GM12872 (cell line): Measurements from ENCODE around the gene APOBEC3A.

Experiments used
- CTCF ChIP-seq: IDR thresholded peaks from 3 replicates; pipeline ENCODE4 v1.5.1; 2011; ENCODE audit warnings: low read depth, mild to moderate bottlenecking, low read length, moderate library complexity; ENCODE audit not compliant: insufficient read depth

APOBEC3A gene

GRCh38 chr22:38957046-38957770 is at the start of gene APOBEC3A:
TSS of gene APOBEC3A (plus strand) at chr22:38957609. CDS start at chr22:38957692, 83 bp downstream.
- no peak for TF ChIP-seq CTCF

- no peak for TF ChIP-seq CTCF
Measured at GRCh38 chr22:38907767-38908166, 49.6 kb upstream of the APOBEC3A start.

- no peak for TF ChIP-seq CTCF
Measured at GRCh38 chr22:38911434-38911833, 46.0 kb upstream of the APOBEC3A start.

GRCh38 chr22:38919631-38920190 is 37.7 kb upstream of the APOBEC3A start:
- no peak for TF ChIP-seq CTCF

DNA sequence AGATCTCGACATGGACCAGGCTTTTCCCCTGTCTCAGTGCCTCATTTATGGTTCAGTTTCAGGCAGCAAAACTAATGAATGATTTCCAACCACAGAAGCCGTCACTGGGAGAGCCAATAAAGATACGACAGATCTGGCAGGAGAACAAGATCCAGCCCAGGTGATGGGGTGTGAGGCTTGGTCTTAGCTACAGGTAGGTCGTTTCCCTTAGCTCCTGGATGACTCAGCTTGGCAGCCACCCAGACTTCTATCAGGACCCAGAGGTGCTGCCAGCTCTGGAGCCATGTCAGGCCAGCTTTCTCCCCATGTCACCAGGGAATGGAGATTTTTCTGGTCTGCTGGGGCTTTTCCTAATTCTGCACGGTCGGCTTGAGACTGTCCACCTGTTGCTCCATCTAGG is 36.3 kb upstream of the APOBEC3A start:
- TF ChIP-seq CTCF: no peak

- TF ChIP-seq CTCF: no peak
Measured at GRCh38 chr22:38921806-38922205, 35.6 kb upstream of the APOBEC3A start.

DNA sequence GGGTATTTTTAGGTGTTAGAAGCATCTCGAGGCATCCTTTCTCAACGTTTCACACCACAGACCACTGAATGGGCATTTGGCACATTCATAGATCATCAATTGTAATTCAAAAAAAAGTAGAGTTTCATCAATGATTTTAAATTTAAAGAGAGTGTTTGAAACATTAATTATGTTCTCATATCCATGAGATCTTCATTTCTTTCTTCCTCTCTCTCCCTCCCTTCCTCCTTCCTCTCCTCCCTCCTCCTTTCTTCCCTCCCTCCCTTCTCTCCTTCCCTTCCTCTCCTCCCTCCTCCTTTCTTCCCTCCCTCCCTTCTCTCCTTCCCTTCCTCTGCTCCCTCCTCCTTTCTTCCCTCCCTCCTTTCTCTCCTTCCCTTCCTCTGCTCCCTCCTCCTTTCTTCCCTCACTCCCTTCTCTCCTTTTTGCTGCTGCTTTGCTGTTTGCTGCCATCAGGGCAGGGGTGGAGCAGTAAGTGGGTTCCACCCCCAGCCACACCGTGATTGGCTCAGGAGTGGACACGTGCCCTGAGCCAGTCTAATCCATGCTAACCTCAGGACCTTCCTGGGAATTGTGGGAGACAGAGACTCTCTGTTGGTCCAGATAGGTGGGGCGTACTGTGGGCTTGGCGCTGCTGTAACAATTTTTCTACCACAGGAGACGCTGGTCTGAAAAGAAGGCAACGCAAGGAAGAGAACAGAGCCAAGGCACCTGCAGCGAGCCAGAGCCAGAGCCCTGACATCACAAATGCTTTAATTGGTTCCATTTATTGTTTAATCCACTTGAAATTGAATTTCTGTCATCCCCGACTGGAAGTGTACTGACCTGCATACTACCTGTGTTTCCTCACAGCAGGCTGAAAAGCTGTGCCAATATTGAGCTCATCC is 33.7 kb upstream of the APOBEC3A start:
- no peak for TF ChIP-seq CTCF
